NCI-H187 treated with DMSO at 0.1 percent for 48 hours (cell line): ENCODE results near the gene PLA2G2E.
"Not testable (repeated sequence)": the region's sequence is repeated elsewhere in the genome, so short reads cannot be mapped to it uniquely, and the experiment has no call there.

Experiments used
- DNase-seq: peaks from one replicate; lab custom pipeline; 2025; lab: John Stamatoyannopoulos, UW

Gene PLA2G2E

DNA sequence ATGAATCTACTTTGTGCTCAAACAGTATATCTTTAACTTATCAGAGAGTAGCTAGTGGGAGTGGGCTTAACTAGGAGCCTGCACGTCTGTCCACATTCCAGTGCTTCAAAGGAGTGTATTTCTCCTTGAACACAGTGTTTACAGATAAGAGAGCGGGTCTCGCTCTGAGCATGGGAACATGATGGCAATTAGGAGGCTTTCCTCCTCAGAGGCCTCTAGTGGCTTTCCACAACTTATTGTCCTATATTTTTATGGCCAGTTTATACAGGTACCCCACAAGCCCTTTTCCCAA lies 3.7 kb upstream of the PLA2G2E start:
- not testable (repeated sequence) for DNase-seq

DNA sequence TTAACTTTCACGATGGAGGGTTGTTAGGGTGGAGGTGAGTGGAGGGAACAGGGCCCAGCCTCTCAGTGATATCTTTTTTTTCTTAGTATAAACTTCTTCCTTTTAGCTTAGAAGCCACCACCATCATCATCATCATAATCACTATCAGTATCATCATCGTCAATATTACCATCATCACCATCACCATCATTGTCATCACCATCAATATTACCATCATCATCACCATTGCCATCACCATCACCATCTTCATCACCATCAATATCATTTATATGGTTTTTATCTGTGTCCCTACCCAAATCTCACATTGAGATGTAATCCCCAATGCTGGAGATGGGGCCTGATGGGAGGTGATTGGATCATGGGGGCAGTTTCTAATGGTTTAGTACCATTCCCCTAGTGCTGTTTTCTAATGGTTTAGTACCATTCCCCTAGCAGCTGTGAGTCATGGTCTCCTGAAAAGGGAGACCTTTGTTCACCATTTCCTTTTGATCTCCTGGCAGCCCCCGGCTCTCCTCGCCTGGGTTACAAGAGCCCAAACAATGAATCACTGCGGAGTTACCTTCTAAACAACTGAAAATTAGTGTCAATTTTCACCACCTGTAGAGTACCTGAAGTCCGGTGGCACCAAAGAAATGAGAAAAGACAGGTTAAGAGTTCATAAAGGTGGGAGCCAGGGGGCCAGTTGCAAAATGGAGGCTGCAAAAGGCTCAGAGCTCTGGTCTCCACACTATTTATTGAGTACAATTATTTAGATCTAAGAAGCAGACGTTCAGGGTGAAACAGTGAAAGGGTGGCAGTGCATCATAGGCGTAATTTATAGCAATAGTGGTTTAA lies 3.1 kb upstream of the PLA2G2E start:
- no peak for DNase-seq

DNA sequence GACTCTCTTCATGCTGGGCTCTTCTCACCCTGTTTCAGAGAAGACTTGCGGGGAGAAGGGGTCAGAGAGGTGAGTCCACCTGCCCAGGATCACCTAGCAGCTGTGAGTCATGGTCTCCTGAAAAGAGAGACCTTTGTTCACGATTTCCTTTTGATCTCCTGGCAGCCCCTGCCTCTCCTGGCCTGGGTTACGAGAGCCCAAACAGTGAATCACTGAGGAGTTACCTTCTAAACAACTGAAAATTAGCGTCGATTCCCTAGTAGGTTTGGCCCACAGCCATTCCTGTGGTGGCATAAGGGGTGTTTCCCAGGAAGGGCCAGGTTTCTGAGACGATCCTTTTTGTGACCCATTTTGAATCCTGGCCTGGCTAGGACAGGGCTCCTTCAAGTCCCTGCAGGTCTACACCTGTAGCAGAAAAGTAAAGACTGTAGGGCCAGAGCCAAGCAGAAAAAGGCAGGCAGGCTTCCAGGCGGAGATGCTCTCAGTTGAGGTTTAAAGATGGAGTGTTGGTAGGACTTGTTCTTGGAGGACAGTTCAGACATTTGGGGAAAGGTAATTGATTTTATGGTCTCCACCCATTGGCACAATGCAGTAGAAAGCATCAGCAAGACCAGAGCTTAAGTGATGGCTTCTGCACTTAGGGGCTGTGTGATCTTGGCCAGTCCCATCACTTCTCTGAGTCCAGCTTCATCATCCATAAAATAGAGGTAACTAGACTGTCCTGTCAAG lies 2.1 kb upstream of the PLA2G2E start:
- DNase-seq, result no peak

DNA sequence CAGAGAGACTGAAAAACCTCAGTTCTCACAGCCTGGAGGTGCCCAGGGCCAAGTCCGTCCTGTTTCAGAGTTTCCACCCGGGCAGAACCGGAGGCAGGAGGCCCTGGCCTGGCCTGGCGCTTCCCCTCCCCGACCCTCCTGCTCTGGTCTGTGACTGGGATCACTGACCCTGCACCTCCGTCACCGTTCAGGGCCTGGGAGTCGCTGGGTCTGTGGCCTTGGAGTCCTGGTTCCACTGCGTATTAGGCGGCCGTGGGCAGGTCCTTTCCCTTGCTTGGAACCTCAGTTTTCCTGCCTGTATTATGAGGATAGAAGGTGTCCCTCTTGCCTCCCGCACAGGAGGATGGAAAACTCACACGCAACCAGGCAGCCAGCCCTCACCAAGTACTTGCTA lies 533 bp upstream of the PLA2G2E start:
- no peak for DNase-seq

DNA sequence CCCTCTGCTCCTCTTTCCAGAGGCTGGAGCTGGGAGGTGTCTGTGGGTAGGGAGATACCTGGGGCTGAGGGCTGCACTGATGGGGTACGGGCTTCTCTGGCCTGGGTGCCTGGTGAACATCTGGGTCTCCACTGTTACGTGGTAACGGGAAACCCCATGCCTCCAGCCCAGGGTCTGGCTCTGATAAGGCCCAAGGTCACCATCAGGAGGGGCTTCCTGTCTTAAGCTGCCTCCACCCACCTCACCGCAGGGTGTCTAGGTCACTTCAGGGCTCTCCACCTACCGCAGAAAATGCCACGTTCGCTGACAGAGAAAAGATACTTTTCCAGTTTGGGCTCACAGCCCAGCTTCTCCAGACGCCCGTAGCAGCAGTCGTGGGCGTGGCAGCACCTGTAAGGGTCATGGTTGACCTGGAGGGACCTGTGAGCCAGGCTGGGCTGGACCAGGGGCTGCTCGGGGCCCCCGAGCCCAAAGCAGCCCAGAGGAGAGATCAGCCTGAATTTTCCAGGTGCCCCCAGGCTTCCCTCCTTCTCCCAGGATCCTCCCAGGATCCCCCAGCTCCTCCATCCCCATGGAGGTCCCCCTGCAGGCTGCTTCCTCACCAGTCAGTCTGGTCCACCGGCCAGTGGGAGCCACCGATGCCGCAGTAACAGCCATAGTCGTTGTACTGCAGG lies 1.3 kb downstream of the PLA2G2E start:
- DNase-seq, result no peak

DNA sequence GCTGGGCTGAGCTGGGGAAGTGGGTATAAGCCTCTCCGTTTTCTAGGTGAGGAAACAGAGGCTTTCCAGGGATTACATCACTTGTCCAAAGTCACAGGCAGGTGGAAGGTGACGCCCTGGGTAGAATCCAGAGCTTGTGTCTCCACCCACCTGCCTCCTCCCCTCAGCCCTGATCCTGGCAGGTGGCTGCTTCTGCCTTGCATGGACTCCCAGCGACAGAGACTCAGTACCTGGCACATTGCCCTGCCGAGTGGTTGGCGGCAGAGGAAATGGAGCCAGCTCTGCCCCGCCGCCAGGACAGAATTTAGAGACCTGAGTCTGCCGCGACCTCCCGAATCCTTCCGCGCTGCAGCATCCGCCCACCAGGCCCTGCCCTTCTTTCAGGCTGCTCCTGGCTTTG lies 2.1 kb downstream of the PLA2G2E start:
- DNase-seq, result no peak

DNA sequence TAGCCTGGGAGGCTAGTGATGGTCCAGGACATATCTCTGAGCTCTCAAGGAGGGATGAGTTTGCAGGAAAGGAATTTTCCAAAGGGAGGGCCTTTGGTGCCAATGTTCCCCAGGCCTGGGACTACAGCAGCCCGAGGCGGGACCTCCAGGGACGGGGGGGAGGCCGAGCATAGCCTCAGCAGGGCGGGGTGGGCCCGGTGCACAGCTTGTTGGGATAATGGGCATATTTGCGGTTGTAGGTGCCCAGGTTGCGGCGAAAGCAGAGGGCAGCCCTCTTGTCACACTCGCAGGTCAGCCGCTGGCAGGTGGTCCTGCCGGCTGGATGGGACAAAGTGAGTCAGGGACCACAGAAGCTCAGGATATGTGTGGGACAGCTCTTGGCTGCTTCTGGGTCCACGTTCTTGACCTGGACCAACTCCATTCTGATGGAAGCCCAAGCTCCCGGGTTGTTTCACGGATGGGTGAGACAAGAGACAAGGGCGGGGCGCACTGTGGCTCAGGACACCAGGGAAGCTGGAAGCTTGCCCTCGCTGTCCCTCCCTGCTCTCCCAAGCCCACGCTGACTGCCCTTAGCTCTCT lies 3.2 kb downstream of the PLA2G2E start:
- DNase-seq, result no peak

DNA sequence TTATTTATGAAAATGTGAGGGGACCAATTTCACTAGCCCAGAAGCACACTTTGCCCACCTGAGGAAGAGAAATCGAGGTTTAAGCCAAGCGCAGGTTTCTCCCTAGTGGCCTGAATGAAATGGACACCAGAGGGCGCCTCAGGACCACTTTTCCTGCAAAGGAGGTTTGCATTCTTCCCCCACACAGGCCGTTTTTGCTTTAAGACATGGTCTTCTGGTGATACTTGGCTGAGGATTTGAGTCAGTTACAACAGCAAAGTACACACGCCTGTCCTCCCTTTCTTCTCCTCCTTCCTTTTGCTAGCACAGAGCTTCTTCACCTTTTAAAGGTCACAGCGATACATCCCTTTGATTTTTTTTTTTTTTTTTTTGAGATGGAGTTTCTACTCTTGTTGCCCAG lies 5.4 kb downstream of the PLA2G2E start:
- DNase-seq, result peak; percentile 2

DNA sequence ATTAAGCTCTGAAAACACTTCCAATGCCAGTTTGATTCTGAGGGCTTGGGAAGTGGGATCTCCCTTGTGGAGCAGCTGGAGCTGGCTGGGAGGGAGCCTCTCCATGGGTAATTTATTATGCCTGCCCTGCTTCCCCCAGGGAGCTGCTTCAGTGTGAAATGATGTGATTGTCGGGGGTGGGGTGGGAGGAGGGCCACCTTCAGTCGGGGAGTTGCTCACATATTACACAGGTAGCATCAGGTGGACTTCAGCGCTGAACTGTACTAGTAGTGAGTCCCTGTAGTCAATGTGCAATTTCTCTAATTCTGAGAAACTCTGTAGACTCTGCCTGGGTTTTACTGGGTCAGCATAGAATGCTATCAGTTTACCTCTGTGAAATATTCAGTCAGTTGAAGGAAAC lies 12.8 kb downstream of the PLA2G2E start:
- peak; percentile 18 for DNase-seq

DNA sequence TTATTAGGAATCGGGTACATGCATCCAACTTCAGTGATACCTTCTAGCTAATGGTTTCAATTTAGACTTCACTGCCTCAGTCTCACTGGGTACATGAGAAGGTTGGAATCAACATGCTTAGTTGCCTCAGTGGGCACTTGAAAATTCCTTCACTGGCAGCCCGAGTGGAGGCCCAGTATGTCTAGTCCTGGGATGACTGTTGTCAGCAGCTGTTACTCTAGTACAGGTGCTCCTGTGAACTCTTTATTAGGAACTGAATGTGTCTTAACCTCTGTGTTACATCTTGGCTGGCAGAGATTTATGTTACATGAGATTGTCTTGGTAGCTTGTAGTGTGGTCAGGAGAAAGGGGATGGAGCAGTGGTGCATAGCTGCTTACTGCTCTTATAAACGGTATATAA lies 13.4 kb downstream of the PLA2G2E start:
- no peak for DNase-seq

DNA sequence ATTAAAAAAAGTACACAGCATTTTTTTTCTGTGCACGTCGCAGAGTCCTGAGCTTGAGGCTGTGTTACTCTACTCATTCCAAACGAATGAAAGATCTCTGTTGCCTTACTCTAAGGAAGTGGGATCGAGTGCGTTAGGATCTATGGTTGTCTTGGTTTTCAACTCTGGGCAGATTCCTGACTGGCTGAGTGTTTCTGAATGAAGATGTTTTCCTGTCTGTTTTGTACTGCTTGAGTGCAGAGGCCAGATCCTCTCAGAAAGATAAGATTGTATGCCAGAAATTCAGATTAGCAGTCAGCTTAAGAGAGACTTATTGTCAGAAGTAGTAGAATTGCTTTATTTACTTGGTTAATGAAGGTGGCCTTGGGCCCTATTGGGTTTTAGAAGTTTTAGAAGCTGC lies 14.0 kb downstream of the PLA2G2E start:
- no peak for DNase-seq

DNA sequence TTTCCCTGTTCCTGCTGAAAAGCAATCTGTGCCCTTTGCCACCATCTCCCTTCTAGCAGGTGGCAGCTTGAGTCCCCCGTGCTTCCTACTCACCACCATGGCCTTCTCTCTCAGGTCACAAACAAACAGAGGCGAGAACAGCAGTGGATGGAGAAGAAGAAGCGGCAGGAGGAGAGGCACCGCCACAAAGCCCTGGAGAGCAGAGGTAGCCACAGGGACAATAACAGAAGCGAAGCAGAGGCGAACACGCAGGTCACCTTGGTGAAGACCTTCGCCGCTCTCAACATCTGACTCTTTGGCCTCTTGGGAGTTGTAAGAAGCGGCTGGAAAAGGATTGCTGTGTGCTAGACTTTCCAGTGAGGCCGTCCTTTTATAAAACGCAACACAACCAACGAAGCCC lies 16.0 kb downstream of the PLA2G2E start:
- no peak for DNase-seq

DNA sequence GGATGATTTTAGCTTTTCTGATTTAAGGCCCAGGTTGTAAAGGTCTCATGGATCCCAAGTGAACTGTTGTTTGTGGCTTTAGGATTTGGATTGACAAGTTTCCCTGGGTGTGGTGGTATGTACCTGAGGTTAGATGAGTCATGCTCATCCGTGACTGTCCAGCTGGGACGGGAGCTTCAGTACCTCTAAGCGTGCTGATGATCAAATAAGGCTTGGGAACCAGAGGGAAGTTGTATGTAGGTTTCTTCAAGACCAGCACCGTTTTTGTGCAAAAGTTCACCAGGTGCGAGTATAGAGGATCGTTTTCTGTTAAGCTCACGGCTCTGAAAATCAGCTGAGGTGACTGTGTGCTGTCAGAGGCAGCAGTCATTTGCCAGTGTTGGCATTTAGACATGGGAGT lies 19.8 kb downstream of the PLA2G2E start:
- no peak for DNase-seq

DNA sequence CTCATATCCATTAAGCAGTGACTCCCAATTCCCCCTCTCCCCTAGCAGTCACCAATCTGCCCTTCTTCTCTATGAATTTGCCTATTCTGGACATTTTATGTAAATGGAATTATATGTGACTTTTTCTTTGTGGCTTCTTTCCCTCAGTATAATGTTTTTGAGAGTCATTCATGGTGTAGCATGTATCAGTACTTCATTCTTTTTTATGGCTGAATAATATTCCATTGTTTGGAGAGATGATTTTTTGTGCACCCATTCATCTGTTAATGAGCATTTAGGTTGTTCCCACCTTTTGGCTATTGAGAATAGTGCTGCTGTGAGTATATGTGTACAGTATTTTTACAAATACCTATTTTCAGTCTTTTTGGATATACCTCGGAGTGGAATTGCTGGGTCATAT lies 21.8 kb downstream of the PLA2G2E start:
- no peak for DNase-seq

DNA sequence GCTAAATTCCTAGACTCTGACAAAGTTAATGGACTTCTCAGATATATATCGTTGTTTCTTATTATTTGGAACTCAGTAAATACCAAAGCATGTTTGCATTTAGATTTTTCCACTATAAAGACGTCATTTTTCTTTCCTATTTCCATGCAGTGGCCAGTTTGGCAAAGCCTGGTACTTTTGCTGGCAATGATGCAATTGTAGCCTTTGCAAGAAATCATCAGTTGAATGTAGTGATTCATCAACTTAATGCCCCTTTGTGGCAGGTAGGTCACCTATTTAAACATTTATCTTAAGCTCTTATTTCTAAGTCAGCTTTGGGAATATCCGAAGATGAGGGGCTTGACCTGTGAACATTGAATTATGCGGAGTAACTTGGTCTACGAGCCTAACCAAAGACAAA lies 29.2 kb downstream of the PLA2G2E start:
- DNase-seq, result no peak

DNA sequence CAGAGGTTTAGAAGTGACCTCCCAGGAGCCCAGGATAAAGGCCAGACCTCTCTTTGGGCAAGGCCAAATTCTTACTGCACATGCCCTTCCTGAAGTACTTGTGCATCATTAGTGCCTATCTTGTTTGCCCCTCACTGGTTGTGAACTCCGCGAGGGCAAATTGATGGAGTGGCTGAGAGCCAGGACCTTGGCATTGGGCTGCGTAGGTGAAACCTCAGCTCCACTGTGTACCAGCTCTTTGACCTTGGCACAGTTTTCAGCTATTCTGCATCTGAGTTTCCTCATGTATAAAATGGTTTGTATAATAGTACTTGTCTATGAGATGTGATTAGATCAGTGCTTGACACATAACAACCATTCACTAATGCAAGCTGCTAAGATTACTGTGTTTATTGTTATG lies 29.7 kb downstream of the PLA2G2E start:
- DNase-seq, result no peak

DNA sequence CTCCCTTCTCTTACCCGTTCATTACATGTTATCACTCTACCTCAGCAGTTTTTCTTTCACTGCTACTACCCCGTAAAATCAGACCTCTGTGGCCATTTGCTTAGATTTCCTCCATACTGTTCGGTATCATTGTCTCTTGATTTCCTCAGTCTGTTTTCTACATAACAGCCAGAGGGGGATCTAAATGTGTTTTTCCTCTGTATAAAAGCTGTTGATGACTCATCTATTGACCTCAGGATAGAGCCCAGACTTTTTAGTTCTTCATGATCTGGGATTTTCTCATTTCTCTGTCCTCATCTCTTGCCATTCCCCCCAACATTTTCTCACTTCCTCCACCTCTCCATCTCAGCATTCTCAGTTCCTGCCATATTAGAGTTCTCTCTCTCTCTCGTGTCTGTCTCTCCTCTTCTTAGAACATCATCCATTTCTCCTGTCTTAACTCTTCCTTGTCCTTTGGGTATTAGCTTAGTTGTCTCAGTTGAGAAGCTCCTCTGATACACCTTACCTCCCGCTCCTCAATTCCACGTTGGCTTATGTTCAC lies 30.7 kb downstream of the PLA2G2E start:
- no peak for DNase-seq

DNA sequence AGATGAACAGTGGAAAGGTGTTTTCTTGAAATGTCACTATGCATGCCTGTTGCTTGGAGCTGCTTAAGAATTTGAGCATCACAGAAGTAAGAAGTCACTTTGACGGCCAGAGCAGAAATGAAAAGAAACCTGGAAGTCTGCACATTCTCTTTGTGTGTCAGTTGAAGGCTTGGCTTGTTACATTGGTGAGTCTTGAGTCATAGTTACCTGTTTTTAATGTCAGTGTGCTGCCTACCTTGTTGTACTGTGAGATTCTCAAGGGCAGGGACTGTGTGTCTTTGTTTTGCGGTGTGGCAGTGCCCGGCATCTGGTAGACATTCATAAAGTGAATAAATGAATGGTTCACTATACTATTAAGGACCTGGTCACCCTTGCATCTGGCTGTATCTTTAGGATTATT lies 31.3 kb downstream of the PLA2G2E start:
- DNase-seq, result no peak

DNA sequence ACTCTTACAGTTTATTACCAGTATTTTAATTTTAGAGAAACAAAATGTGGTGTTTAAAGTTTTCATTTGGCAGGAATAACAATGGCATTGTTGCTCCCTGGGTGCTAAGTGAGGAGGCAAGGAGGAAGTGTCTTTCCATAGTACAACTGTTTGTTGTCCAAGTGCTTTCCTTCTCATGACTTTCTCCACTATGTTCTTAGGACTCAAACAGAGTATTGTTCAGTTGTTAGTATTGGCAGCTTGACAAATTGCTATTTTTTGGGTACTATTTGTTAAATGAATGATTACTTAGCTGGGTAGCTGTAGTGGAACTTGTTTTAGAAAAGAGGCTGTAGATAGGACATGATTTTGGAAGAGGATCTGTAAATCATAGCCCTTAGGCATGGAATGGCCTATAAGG lies 33.8 kb downstream of the PLA2G2E start:
- no peak for DNase-seq

DNA sequence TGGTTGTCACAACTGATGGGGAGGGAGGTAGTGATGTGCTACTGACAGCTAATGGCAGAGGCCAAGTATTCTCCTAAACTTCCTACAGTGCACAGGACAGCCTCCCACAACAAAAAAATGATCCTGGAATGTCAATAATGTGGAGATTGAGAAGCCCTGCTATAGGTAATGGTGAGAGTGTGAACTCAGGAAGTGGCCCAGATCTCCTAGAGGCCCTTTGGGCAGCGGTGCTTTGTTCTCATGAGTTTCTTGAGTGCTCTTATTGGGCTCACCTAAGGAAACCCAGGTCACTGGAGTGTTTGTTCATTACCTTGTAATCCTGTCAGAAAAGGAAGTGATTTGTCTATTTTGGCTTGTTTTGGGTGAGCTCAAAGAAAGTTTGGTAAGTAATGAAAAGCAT lies 35.3 kb downstream of the PLA2G2E start:
- DNase-seq, result no peak

DNA sequence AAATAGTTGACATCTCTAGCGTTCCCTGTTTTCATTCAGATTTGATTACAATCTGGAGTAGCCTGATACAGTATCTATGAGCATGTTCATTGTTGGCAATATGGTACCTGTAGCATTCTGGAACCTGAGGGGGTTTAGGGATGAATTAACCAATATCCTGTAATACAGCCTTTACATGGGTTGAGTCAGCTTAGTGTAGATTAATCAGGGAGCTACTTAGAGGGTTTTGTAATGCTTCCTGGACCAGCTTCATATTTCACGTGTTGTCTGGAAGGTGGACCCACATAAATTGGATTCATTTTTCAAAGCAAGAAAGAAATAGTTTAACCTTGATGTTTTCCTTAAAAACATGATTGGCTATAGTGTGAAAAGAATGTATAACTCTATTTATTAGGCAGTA lies 37.6 kb downstream of the PLA2G2E start:
- no peak for DNase-seq

DNA sequence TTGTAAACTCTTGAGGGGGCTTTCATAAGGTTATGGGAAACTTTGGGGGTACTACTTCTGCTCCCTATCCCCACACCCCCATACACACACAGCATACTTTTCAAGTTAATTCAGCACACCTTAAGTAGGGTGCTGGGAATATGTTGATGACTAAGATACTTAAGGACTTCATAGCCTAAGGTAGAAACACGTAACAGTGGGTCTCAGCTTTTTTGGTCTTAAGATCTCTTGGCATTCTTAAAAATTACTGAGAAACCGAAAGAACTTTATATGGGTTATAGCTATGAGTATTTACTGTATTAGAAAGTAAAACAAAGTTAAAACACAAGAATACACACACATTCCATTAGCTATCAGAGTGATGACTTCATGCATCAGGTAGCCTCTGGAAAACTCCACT lies 39.1 kb downstream of the PLA2G2E start:
- DNase-seq, result no peak
